DMS53 (cell line): ENCODE measurements around the gene COPG2.
"Not testable (repeated sequence)": the region's sequence is repeated elsewhere in the genome, so short reads cannot be mapped to it uniquely, and the experiment has no call there.

Source experiments
- DNase-seq: peaks from one replicate; lab custom pipeline; 2025; lab: John Stamatoyannopoulos, UW

Gene COPG2

GRCh38 chr7:130668258-130669084, at the start of gene COPG2:
Gene COPG2 (minus strand): TSS chr7:130668748. CDS start chr7:130668668, 80 bp downstream.
- peak; percentile 95 for DNase-seq

- no peak for DNase-seq
Observed at GRCh38 chr7:130712416-130712815, 43.9 kb upstream of the COPG2 start.

GRCh38 chr7:130708766-130709165, 40.2 kb upstream of the COPG2 start:
- DNase-seq = no peak

GRCh38 chr7:130708001-130708400, 39.5 kb upstream of the COPG2 start:
- no peak for DNase-seq

GRCh38 chr7:130703851-130704250, 35.3 kb upstream of the COPG2 start:
- no peak for DNase-seq

- DNase-seq = no peak
Observed at GRCh38 chr7:130701650-130702049, 33.1 kb upstream of the COPG2 start.

GRCh38 chr7:130700760-130701159, 32.2 kb upstream of the COPG2 start:
- no peak for DNase-seq

GRCh38 chr7:130699686-130700085, 31.1 kb upstream of the COPG2 start:
- no peak for DNase-seq

GRCh38 chr7:130697820-130698219, 29.3 kb upstream of the COPG2 start:
- no peak for DNase-seq

GRCh38 chr7:130695840-130696239, 27.3 kb upstream of the COPG2 start:
- peak; percentile 48 for DNase-seq

- not testable (repeated sequence) for DNase-seq
Observed at GRCh38 chr7:130692396-130692795, 23.8 kb upstream of the COPG2 start.

- no peak for DNase-seq
Observed at GRCh38 chr7:130689683-130690082, 21.1 kb upstream of the COPG2 start.

GRCh38 chr7:130683026-130683425, 14.5 kb upstream of the COPG2 start:
- no peak for DNase-seq

GRCh38 chr7:130674456-130674855, 5.9 kb upstream of the COPG2 start:
- no peak for DNase-seq

GRCh38 chr7:130673066-130673465, 4.5 kb upstream of the COPG2 start:
- DNase-seq = no peak

- no peak for DNase-seq
Observed at GRCh38 chr7:130672146-130672545, 3.6 kb upstream of the COPG2 start.

GRCh38 chr7:130669085-130669700, 645 bp upstream of the COPG2 start:
- DNase-seq = no peak

GRCh38 chr7:130667593-130668257, 823 bp downstream of the COPG2 start:
- peak; percentile 69 for DNase-seq

GRCh38 chr7:130662426-130662825, 6.1 kb downstream of the COPG2 start:
- DNase-seq = no peak

GRCh38 chr7:130655286-130655685, 13.3 kb downstream of the COPG2 start:
- no peak for DNase-seq

- no peak for DNase-seq
Observed at GRCh38 chr7:130654850-130655249, 13.7 kb downstream of the COPG2 start.

- no peak for DNase-seq
Observed at GRCh38 chr7:130650611-130651120, 17.9 kb downstream of the COPG2 start.
